Thyroid gland (tissue), 4 donors: Measurements from ENCODE around the gene RBM5. TPM values are rescaled to one million over a fixed set of nuclear protein-coding genes. Genes with fewer than 3 reads are reported as not detected.
A peak's percentile ranks its signal among the peaks of the same experiment; 100 is the strongest.

Experiments
- DNase-seq, 2 donors: peaks; one replicate each; pipeline ENCODE4 v3.0.0-alpha.2; 2019
- H3K27ac ChIP-seq, 3 donors: fragments of 200-600 bp; sonication (generic); 1 replicate in 2 of 3; 2 replicates in 1 of 3; pipeline ENCODE4 v1.5.1; 2016 to 2019; ENCODE audit warnings: mild to moderate bottlenecking in 1 of 3, moderate library complexity in 1 of 3
- H3K27me3 ChIP-seq: fragments of 200-600 bp; sonication (generic); one replicate; pipeline ENCODE4 v1.5.1; 2019
- H3K36me3 ChIP-seq, 2 donors: fragments of 200-600 bp; sonication (generic); one replicate each; pipeline ENCODE4 v1.5.1; 2016 to 2019
- H3K4me1 ChIP-seq, 2 donors: fragments of 200-600 bp; sonication (generic); one replicate each; pipeline ENCODE4 v1.5.1; 2017 to 2019
- H3K4me3 ChIP-seq, 3 donors: fragments of 200-600 bp; sonication (generic); replicated peaks in 1 of 3; 1 replicate in 2 of 3; 2 replicates in 1 of 3; pipeline ENCODE4 v1.5.1; 2016; ENCODE audit warnings: mild to moderate bottlenecking in 1 of 3
- H3K9me3 ChIP-seq: fragments of 200-600 bp; sonication (generic); one replicate; pipeline ENCODE4 v1.5.1; 2017
- POLR2A ChIP-seq, 2 donors: fragments of 450-650 bp; IDR thresholded peaks; one replicate each; pipeline ENCODE4 v1.6.1; 2017; ENCODE audit warnings: antibody characterized with exemption in 2 of 2, mild to moderate bottlenecking in 2 of 2, moderate library complexity in 1 of 2
- WGBS, 2 donors: methylation state at CpG; one replicate each; pipeline ENCODE4 v1.1.5; 2017; 5-methylcytosine and 5-hydroxymethylcytosine counted together
- intact Hi-C: fragments of 100-400 bp; cut with DNase I; formaldehyde crosslinking; loops from one replicate; pipeline ENCODE4 v1.15.1; 2023
- total RNA-seq, 4 donors: library from RNA; depleted of rRNA; stranded (reverse); fragments of >200 nt; gene quantifications; one replicate each; pipeline ENCODE4 v1.2.3, GENCODE V29; 2016
- TF ChIP-seq, protein P1 (sequence below), 6 experiments: fragments of 200-600 bp in 3 of 6; fragments of 450-650 bp in 3 of 6; sonication (generic) in 3 of 6; IDR thresholded peaks; one replicate each; pipeline ENCODE4 v1.5.1; 2016 to 2019; ENCODE audit warnings: antibody characterized with exemption in 6 of 6, mild to moderate bottlenecking in 2 of 6, inconsistent platforms in 1 of 6, moderate library complexity in 1 of 6

The RBM5 gene
- total RNA-seq, 4 donors from 2014 or later, result 230 to 337 (median 268) TPM

DNA sequence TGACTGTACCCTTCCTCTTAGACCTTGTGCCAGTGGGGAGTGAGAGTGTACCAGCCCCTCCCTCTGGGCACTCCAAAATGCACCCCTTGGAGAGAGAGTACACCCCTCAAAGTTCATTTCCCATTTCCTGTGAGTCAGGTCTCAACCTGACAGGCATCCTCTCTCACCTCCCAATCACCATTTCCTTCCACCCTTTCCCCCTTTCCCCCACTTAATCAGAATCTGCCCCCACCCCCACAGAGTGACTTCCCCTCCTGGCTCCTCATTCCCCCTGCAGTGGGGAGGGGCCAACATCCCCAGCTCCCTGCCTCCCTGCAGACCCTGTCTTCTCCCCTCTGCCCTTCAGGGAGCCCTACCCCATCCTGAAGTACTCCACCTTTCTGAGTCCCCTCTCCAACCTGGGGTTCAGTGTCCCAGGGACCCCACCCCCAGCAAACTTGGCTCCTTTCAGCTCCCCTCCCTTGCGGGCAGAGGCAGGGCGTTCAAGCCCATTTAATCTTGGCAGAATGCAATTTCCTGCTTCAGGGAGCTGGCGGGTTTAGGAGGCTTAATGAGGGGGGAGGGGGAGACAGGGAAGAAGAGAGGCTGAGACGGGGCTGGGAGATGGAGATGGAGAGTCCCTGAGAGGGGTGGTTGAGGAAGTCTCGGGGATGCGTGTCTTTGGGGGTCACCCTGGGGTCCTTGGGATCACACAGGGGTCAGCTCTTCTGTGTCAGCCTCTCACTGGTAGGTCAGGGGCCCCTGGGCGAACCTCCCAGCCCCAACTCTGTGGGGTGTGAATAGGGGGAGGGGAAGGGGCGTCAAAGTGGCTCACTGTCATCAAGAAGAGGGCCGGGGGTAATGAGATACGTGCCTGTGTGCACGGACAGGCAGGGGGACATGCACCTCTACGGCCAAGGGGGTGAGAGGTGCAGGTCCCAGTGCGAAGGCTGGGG, 49.8 kb downstream of the RBM5 start:
- Histone ChIP-seq H3K36me3 (no peaks in the 10 kb centered on the region), H3K9me3 (no peaks in the 10 kb centered on the region), H3K27ac (peak overlapping the region; percentile 85 to 99 (median 90)), H3K4me3 (no peak overlapping the region), H3K27me3 (no peaks in the 10 kb centered on the region), H3K4me1 (peaks cover 35 to 50% of the 10 kb centered on the region in 2 donors)
- intact Hi-C loops, result no loop called here
- WGBS, 2 donors, result 20 to 21% methylated on average over 13 of the region's 13 CpGs
- TF ChIP-seq, protein P1, sequence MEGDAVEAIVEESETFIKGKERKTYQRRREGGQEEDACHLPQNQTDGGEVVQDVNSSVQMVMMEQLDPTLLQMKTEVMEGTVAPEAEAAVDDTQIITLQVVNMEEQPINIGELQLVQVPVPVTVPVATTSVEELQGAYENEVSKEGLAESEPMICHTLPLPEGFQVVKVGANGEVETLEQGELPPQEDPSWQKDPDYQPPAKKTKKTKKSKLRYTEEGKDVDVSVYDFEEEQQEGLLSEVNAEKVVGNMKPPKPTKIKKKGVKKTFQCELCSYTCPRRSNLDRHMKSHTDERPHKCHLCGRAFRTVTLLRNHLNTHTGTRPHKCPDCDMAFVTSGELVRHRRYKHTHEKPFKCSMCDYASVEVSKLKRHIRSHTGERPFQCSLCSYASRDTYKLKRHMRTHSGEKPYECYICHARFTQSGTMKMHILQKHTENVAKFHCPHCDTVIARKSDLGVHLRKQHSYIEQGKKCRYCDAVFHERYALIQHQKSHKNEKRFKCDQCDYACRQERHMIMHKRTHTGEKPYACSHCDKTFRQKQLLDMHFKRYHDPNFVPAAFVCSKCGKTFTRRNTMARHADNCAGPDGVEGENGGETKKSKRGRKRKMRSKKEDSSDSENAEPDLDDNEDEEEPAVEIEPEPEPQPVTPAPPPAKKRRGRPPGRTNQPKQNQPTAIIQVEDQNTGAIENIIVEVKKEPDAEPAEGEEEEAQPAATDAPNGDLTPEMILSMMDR (IDR thresholded peaks at IDR 0.05), result peak in 1 of 6 experiments; percentile 17
- TF ChIP-seq POLR2A (IDR thresholded peaks at IDR 0.05), result no peak
- DNase-seq, result peak; percentile 69 to 73

DNA sequence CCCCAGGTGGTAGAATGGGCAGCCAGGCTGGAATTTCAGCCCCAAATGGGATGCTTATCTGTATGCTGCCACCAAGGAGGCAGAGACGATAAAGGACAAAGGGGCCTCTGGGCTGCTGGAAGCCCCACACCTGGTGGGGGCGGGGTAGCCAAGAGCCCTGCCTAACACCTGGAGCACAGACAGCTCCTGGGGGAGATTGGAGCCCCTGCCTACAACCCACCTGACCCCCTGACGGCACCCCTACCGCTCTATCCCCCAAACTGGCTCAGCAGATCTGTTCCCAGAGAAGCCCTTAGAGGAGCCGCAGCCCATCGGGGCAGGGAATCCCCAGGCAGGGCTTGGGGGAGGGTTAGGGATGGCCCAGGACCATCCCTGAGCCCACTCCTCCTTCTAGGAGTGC, 50.6 kb downstream of the RBM5 start:
- Histone ChIP-seq H3K27ac (peak overlapping the region; percentile 43 to 90 (median 85)), H3K4me3 (no peak overlapping the region), H3K36me3 (no peaks in the 10 kb centered on the region), H3K9me3 (no peaks in the 10 kb centered on the region), H3K27me3 (no peaks in the 10 kb centered on the region), H3K4me1 (peaks cover 35 to 50% of the 10 kb centered on the region in 2 donors)
- intact Hi-C loops, result no loop called here
- WGBS, 2 donors, result 20 to 73% methylated on average over 1 to 3 of the region's 6 CpGs
- TF ChIP-seq, protein P1 (IDR thresholded peaks at IDR 0.05), result no peak
- no peak for TF ChIP-seq POLR2A (IDR thresholded peaks at IDR 0.05)
- no peak for DNase-seq

DNA sequence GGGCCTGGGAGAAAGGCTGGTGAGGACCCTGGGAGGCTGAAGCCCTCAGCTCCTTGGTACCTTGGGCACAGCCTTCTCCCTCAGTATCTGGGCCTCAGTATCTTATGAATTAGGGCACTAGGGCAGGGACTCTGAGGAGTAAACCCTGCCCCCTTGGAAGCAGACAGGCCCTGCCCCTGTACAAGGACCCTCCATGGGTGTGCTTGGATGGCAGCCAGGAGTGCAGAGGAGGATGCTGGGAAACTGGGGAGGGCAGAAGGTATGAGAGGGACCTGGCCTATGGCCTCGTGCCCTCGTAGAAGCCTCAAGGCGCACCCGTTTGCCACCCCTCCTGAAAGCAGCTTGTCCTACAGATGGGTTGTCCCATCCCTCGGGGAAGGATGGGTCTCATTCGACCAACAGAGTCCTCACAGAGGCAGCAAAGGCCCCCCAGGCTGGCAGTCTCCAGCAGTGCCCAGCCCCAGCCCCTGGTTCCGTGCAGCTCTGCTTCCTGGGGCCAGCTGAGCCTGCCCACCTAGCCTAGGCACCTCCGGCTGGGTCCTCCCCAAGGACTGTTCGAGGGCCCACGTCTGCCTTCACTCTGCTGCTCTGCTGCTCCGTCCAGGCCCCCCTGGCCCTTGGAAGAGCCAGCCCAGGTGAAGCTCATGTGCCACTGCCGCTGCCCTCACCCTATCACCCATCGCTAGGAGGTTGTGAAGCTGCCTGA, 51.2 kb downstream of the RBM5 start:
- no peaks in the 10 kb centered on the region for H3K36me3 ChIP-seq
- peaks cover 35 to 50% of the 10 kb centered on the region in 2 donors for H3K4me1 ChIP-seq
- peak; percentile 82 to 87 for DNase-seq
- H3K4me3 ChIP-seq, result no peak overlapping the region
- TF ChIP-seq, protein P1 (IDR thresholded peaks at IDR 0.05), result no peak
- no peak for TF ChIP-seq POLR2A (IDR thresholded peaks at IDR 0.05)
- no peaks in the 10 kb centered on the region for H3K9me3 ChIP-seq
- H3K27ac ChIP-seq, result peak overlapping the region; percentile 43 to 90 (median 85)
- no peaks in the 10 kb centered on the region for H3K27me3 ChIP-seq
- intact Hi-C loops, result no loop called here
- 81 to 82% methylated on average over 8 to 9 of the region's 13 CpGs for WGBS, 2 donors

DNA sequence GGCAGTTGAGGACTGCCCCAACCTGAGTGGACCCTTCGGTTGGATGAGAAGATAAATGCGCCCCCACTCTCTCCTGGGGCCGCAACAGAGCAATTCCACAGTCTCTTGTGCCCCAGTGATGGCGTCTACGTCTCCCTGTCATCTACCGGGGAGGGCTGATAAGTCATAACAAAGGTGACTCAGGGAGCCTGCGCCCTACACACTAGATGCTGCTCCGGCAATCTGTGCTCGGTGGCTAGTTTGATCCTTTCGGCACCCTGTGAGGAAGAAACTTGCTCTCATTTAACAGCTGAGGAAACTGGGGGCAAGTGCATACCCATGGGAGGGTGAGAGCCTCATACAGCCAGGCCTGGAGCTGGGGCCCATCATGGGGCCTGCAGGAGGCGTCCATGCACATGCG, 52.3 kb downstream of the RBM5 start:
- Histone ChIP-seq H3K36me3 (no peaks in the 10 kb centered on the region), H3K4me3 (no peak overlapping the region), H3K9me3 (no peaks in the 10 kb centered on the region), H3K27me3 (no peaks in the 10 kb centered on the region), H3K4me1 (peaks cover 35 to 42% of the 10 kb centered on the region in 2 donors), H3K27ac (no peak overlapping the region)
- intact Hi-C loops, result no loop called here
- TF ChIP-seq, protein P1 (IDR thresholded peaks at IDR 0.05), result no peak
- TF ChIP-seq POLR2A (IDR thresholded peaks at IDR 0.05), result no peak
- 89 to 97% methylated on average over 9 to 12 of the region's 12 CpGs for WGBS, 2 donors
- no peak for DNase-seq
